Suprapubic skin (tissue), 4 donors: ENCODE measurements around the gene FBXW2. TPM values are rescaled to one million over a fixed set of nuclear protein-coding genes. Genes with fewer than 3 reads are reported as not detected.
"Not testable (repeated sequence)": the region's sequence is repeated elsewhere in the genome, so short reads cannot be mapped to it uniquely, and the experiment has no call there.

Experiments used
- DNase-seq, 2 donors: peaks; one replicate each; pipeline ENCODE4 v3.0.0-alpha.2; 2019; ENCODE audit warnings: low spot score in 2 of 2
- H3K27ac ChIP-seq: fragments of 200-600 bp; sonication (generic); one replicate; pipeline ENCODE4 v1.5.1; 2019
- H3K27me3 ChIP-seq: fragments of 200-600 bp; sonication (generic); one replicate; pipeline ENCODE4 v1.5.1; 2019
- H3K36me3 ChIP-seq: fragments of 200-600 bp; sonication (generic); one replicate; pipeline ENCODE4 v1.5.1; 2019
- H3K4me1 ChIP-seq: fragments of 200-600 bp; sonication (generic); one replicate; pipeline ENCODE4 v1.5.1; 2019
- H3K4me3 ChIP-seq: fragments of 200-600 bp; sonication (generic); one replicate; pipeline ENCODE4 v1.5.1; 2019; ENCODE audit warnings: mild to moderate bottlenecking
- H3K9me3 ChIP-seq: fragments of 200-600 bp; sonication (generic); one replicate; pipeline ENCODE4 v1.5.1; 2019
- EP300 ChIP-seq: sonication (generic); formaldehyde crosslinking; IDR thresholded peaks from one replicate; pipeline ENCODE4 v1.6.1; 2017; ENCODE audit warnings: antibody characterized with exemption
- POLR2A ChIP-seq, 2 donors: fragments of 450-650 bp; IDR thresholded peaks; one replicate each; pipeline ENCODE4 v1.6.1; 2017; ENCODE audit warnings: antibody characterized with exemption in 2 of 2, mild to moderate bottlenecking in 2 of 2, moderate library complexity in 2 of 2
- POLR2AphosphoS5 ChIP-seq, 3 donors: sonication (generic); formaldehyde crosslinking; IDR thresholded peaks; one replicate each; pipeline ENCODE4 v1.6.1; 2017; ENCODE audit warnings: antibody characterized with exemption in 3 of 3
- WGBS: methylation state at CpG from one replicate; pipeline ENCODE4 v1.1.5; 2018; 5-methylcytosine and 5-hydroxymethylcytosine counted together
- total RNA-seq, 4 donors: library from RNA; depleted of rRNA; stranded (reverse); fragments of >200 nt; gene quantifications; one replicate each; pipeline ENCODE4 v1.1.0, GENCODE V29; 2016
- TF ChIP-seq, protein P1 (sequence below), 2 donors: fragments of 200-600 bp in 1 of 2; fragments of 450-650 bp in 1 of 2; sonication (generic) in 1 of 2; IDR thresholded peaks; one replicate each; pipeline ENCODE4 v1.5.1; 2016 to 2019; ENCODE audit warnings: antibody characterized with exemption in 2 of 2, mild to moderate bottlenecking in 1 of 2, moderate library complexity in 1 of 2

The FBXW2 gene
- total RNA-seq, 4 donors from 2014 or later: 40.4 to 74.8 (median 52.3) TPM

GRCh38 chr9:120750421-120750820, 42.8 kb downstream of the FBXW2 start:
- no peaks in the 10 kb centered on the region for H3K36me3 ChIP-seq
- no peak for DNase-seq
- H3K27ac ChIP-seq: no peak overlapping the region
- H3K9me3 ChIP-seq: no peaks in the 10 kb centered on the region
- no peaks in the 10 kb centered on the region for H3K4me1 ChIP-seq
- 97% methylated on average over 5 of the region's 5 CpGs for WGBS
- TF ChIP-seq POLR2A (IDR thresholded peaks at IDR 0.05): no peak
- TF ChIP-seq, protein P1, sequence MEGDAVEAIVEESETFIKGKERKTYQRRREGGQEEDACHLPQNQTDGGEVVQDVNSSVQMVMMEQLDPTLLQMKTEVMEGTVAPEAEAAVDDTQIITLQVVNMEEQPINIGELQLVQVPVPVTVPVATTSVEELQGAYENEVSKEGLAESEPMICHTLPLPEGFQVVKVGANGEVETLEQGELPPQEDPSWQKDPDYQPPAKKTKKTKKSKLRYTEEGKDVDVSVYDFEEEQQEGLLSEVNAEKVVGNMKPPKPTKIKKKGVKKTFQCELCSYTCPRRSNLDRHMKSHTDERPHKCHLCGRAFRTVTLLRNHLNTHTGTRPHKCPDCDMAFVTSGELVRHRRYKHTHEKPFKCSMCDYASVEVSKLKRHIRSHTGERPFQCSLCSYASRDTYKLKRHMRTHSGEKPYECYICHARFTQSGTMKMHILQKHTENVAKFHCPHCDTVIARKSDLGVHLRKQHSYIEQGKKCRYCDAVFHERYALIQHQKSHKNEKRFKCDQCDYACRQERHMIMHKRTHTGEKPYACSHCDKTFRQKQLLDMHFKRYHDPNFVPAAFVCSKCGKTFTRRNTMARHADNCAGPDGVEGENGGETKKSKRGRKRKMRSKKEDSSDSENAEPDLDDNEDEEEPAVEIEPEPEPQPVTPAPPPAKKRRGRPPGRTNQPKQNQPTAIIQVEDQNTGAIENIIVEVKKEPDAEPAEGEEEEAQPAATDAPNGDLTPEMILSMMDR (IDR thresholded peaks at IDR 0.05): no peak
- no peak for TF ChIP-seq EP300
- TF ChIP-seq POLR2AphosphoS5 (IDR thresholded peaks at IDR 0.05): no peak
- H3K27me3 ChIP-seq: no peaks in the 10 kb centered on the region
- no peak overlapping the region for H3K4me3 ChIP-seq

- H3K27me3 ChIP-seq, H3K4me3 ChIP-seq, H3K36me3 ChIP-seq, H3K27ac ChIP-seq, H3K4me1 ChIP-seq, DNase-seq, H3K9me3 ChIP-seq: not testable (repeated sequence)
- WGBS: 93% methylated on average over 9 of the region's 26 CpGs
These were observed 46.9 kb downstream of the FBXW2 start for GRCh38 chr9:120746366-120746765.

- Histone ChIP-seq H3K9me3 (no peaks in the 10 kb centered on the region), H3K4me3 (no peak overlapping the region), H3K4me1 (no peaks in the 10 kb centered on the region), H3K27ac (no peak overlapping the region), H3K36me3 (no peaks in the 10 kb centered on the region), H3K27me3 (no peaks in the 10 kb centered on the region)
- 91% methylated on average over 6 of the region's 6 CpGs for WGBS
- no peak for TF ChIP-seq POLR2A (IDR thresholded peaks at IDR 0.05)
- TF ChIP-seq, protein P1 (IDR thresholded peaks at IDR 0.05): no peak
- no peak for TF ChIP-seq POLR2AphosphoS5 (IDR thresholded peaks at IDR 0.05)
- TF ChIP-seq EP300: no peak
- no peak for DNase-seq
These were observed 47.9 kb downstream of the FBXW2 start for GRCh38 chr9:120745278-120745677.

DNA sequence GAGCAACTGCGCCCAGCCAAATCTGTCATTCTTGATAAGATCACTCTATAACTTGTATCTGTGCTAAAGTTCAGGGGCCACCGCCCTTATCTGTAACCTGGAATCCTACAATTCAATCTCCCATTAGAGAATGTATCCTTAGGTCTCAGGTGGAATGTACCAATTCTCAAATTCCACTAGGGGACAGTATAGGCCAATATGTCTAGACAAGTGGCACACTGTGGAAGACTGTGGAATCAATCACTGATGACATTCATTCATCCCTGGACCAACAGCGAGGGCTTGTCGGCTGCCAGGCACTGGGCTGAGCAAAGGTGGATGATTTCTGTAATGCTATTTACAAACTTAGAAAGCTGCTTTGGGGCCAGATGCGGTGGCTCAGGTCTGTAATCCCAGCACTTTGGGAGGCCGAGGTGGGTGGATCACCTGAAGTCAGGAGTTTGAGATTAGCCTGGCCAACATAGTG, 50.2 kb downstream of the FBXW2 start:
- 77% methylated on average over 6 of the region's 6 CpGs for WGBS
- no peak for DNase-seq

DNA sequence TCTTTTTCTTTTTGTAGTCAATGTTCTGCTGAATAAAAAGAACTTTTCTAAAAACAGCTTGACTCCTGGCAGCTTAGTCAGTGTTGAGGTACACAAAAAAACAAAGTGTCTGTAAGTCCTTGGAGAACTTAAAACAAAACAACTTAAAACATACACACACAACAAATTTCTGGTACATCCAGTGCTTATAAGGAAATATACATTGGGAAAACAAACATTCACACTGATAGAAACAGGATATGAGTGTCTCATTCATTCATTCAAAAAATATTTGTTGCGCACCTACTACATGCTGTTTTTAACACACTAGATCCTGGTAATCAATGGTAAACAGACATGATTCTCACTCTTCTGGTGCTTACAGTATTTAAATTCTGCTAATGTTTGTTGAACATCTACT, 51.5 kb downstream of the FBXW2 start:
- Histone ChIP-seq H3K4me1 (no peaks in the 10 kb centered on the region), H3K4me3 (no peak overlapping the region), H3K36me3 (no peaks in the 10 kb centered on the region), H3K9me3 (no peaks in the 10 kb centered on the region), H3K27me3 (no peaks in the 10 kb centered on the region), H3K27ac (no peak overlapping the region)
- no peak for TF ChIP-seq EP300
- no peak for TF ChIP-seq POLR2A (IDR thresholded peaks at IDR 0.05)
- TF ChIP-seq POLR2AphosphoS5 (IDR thresholded peaks at IDR 0.05): no peak
- TF ChIP-seq, protein P1 (IDR thresholded peaks at IDR 0.05): no peak
- 95% methylated on average over 1 of the region's 1 CpG for WGBS
- DNase-seq: no peak

More for the DNA sequence above, 50.2 kb downstream of the FBXW2 start:
- no peaks in the 10 kb centered on the region for H3K27me3 ChIP-seq
- no peak overlapping the region for H3K27ac ChIP-seq
- H3K9me3 ChIP-seq: no peaks in the 10 kb centered on the region
- no peak for TF ChIP-seq POLR2AphosphoS5 (IDR thresholded peaks at IDR 0.05)
- TF ChIP-seq, protein P1 (IDR thresholded peaks at IDR 0.05): peak in 1 of 2 donors; percentile 24
- H3K4me1 ChIP-seq: no peaks in the 10 kb centered on the region
- no peaks in the 10 kb centered on the region for H3K36me3 ChIP-seq
- no peak overlapping the region for H3K4me3 ChIP-seq

- no peaks in the 10 kb centered on the region for H3K4me1 ChIP-seq
- no peaks in the 10 kb centered on the region for H3K9me3 ChIP-seq
- H3K27me3 ChIP-seq: no peaks in the 10 kb centered on the region
- 75% methylated on average over 1 of the region's 1 CpG for WGBS
- no peaks in the 10 kb centered on the region for H3K36me3 ChIP-seq
- H3K4me3 ChIP-seq: no peak overlapping the region
- no peak for DNase-seq
- TF ChIP-seq POLR2A (IDR thresholded peaks at IDR 0.05) (no peak), EP300 (no peak), POLR2AphosphoS5 (IDR thresholded peaks at IDR 0.05) (no peak)
- TF ChIP-seq, protein P1 (IDR thresholded peaks at IDR 0.05): no peak
- no peak overlapping the region for H3K27ac ChIP-seq
These were observed 52.0 kb downstream of the FBXW2 start for GRCh38 chr9:120741191-120741590.
